ENCODE measurements around the gene CDC42SE2.
"Not testable (repeated sequence)": the region's sequence is repeated elsewhere in the genome, so short reads cannot be mapped to it uniquely, and the experiment has no call there.

The CDC42SE2 gene

GRCh38 chr5:131336801-131337200 lies 72.9 kb downstream of the CDC42SE2 start:
- Mint-ChIP-seq H3K4me3 (peak overlapping the region; percentile 65), H3K27ac (peak overlapping the region; percentile 12), H3K36me3 (ENCODE audit: low read depth) (peaks cover 50% of the 10 kb centered on the region), H3K4me1 (ENCODE audit: low read depth) (peaks cover 58% of the 10 kb centered on the region)
- not testable (repeated sequence) for H3K9me3 Mint-ChIP-seq; H3K27me3 Mint-ChIP-seq (ENCODE audit: low read depth)

- H3K4me3 Mint-ChIP-seq: peak overlapping the region; percentile 65
- peaks cover 59% of the 10 kb centered on the region for H3K4me1 Mint-ChIP-seq (ENCODE audit: low read depth)
- not testable (repeated sequence) for H3K27ac Mint-ChIP-seq; H3K27me3 Mint-ChIP-seq (ENCODE audit: low read depth); H3K9me3 Mint-ChIP-seq
- H3K36me3 Mint-ChIP-seq (ENCODE audit: low read depth): peaks cover 48% of the 10 kb centered on the region
These were observed 73.6 kb downstream of the CDC42SE2 start for GRCh38 chr5:131337240-131338050.

- H3K27me3 Mint-ChIP-seq (ENCODE audit: low read depth): no peaks in the 10 kb centered on the region
- H3K27ac Mint-ChIP-seq: no peak overlapping the region
- peaks cover 61% of the 10 kb centered on the region for H3K4me1 Mint-ChIP-seq (ENCODE audit: low read depth)
- no peak overlapping the region for H3K4me3 Mint-ChIP-seq
- peaks cover 10% of the 10 kb centered on the region for H3K9me3 Mint-ChIP-seq
- H3K36me3 Mint-ChIP-seq (ENCODE audit: low read depth): peaks cover 47% of the 10 kb centered on the region
These were observed 74.2 kb downstream of the CDC42SE2 start for GRCh38 chr5:131338051-131338453.

DNA sequence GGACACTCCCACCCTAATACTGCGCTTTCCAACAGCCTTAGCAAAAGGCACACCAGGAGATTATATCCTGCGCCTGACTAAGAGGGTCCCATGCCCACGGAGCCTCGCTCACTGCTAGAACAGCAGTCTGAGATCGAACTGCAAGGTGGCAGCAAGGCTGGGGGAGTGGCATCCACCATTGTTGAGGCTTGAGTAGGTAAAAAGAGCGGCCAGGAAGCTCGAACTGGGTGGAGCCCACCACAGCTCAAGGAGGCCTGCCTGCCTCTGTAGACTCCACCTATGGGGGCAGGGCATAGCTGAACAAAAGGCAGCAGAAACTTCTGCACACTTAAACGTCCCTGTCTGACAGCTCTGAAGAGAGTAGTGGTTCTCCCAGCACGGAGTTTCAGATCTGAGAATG lies 80.4 kb downstream of the CDC42SE2 start:
- peaks cover 53% of the 10 kb centered on the region for H3K4me1 Mint-ChIP-seq (ENCODE audit: low read depth)
- not testable (repeated sequence) for H3K27ac Mint-ChIP-seq

GRCh38 chr5:131346204-131346603 lies 82.4 kb downstream of the CDC42SE2 start:
- peaks cover 63% of the 10 kb centered on the region for H3K36me3 Mint-ChIP-seq (ENCODE audit: low read depth)
- not testable (repeated sequence) for H3K27ac Mint-ChIP-seq; H3K4me3 Mint-ChIP-seq; H3K27me3 Mint-ChIP-seq (ENCODE audit: low read depth)
- peaks cover 46% of the 10 kb centered on the region for H3K4me1 Mint-ChIP-seq (ENCODE audit: low read depth)
- peaks cover 29% of the 10 kb centered on the region for H3K9me3 Mint-ChIP-seq

More for the DNA sequence above, 80.4 kb downstream of the CDC42SE2 start:
- Mint-ChIP-seq H3K36me3 (ENCODE audit: low read depth) (peaks cover 66% of the 10 kb centered on the region), H3K4me3 (peak overlapping the region; percentile 14), H3K9me3 (peaks cover 29% of the 10 kb centered on the region)
- not testable (repeated sequence) for H3K27me3 Mint-ChIP-seq (ENCODE audit: low read depth)

GRCh38 chr5:131353991-131354390 lies 90.1 kb downstream of the CDC42SE2 start:
- H3K9me3 Mint-ChIP-seq: no peaks in the 10 kb centered on the region
- peaks cover 14% of the 10 kb centered on the region for H3K36me3 Mint-ChIP-seq (ENCODE audit: low read depth)
- H3K27me3 Mint-ChIP-seq (ENCODE audit: low read depth): no peaks in the 10 kb centered on the region
- no peak overlapping the region for H3K4me3 Mint-ChIP-seq
- H3K4me1 Mint-ChIP-seq (ENCODE audit: low read depth): peaks cover 38% of the 10 kb centered on the region
- no peak overlapping the region for H3K27ac Mint-ChIP-seq

DNA sequence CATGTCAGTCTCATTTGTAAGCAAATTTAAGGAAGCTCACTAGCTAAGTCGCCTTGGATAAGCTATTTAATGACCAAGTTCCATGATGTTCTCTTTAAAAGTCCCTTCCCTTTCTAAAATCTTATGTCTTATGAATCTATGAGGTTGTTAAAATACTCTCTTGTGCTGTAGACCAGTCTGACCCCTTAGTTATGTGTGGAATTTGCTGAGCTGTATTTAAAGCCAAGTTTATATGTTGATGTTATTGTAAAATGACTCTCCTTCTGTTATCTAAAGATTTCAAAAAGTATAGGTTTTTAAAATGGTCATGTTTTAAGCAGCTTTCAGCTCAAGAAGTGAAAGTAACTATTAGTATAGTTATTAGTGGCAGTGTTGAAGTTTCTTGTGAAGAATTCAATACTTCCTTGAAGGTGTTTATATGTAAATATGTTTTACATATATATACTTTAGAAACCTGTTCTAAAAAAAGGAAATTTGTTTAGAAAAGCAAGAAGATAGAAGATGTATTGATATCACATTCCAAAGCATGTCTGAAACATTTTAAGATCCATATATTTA lies 92.2 kb downstream of the CDC42SE2 start:
- Mint-ChIP-seq H3K4me3 (no peak overlapping the region), H3K36me3 (ENCODE audit: low read depth) (peaks cover 28% of the 10 kb centered on the region)

GRCh38 chr5:131356619-131357018 lies 92.8 kb downstream of the CDC42SE2 start:
- Mint-ChIP-seq H3K27ac (peak overlapping the region; percentile 56), H3K4me1 (ENCODE audit: low read depth) (peaks cover 45% of the 10 kb centered on the region), H3K4me3 (no peak overlapping the region), H3K27me3 (ENCODE audit: low read depth) (no peaks in the 10 kb centered on the region), H3K9me3 (no peaks in the 10 kb centered on the region), H3K36me3 (ENCODE audit: low read depth) (peaks cover 30% of the 10 kb centered on the region)

More for the DNA sequence above, 92.2 kb downstream of the CDC42SE2 start:
- peak overlapping the region; percentile 49 for H3K27ac Mint-ChIP-seq
- no peaks in the 10 kb centered on the region for H3K9me3 Mint-ChIP-seq
- H3K4me1 Mint-ChIP-seq (ENCODE audit: low read depth): peaks cover 40% of the 10 kb centered on the region
- no peaks in the 10 kb centered on the region for H3K27me3 Mint-ChIP-seq (ENCODE audit: low read depth)

- no peaks in the 10 kb centered on the region for H3K9me3 Mint-ChIP-seq
- H3K27me3 Mint-ChIP-seq (ENCODE audit: low read depth): no peaks in the 10 kb centered on the region
- H3K4me1 Mint-ChIP-seq (ENCODE audit: low read depth): peaks cover 51% of the 10 kb centered on the region
- peak overlapping the region; percentile 80 for H3K27ac Mint-ChIP-seq
- peaks cover 31% of the 10 kb centered on the region for H3K36me3 Mint-ChIP-seq (ENCODE audit: low read depth)
- peak overlapping the region; percentile 42 for H3K4me3 Mint-ChIP-seq
These were observed 94.1 kb downstream of the CDC42SE2 start for GRCh38 chr5:131357739-131358561.

GRCh38 chr5:131361677-131362315 lies 97.9 kb downstream of the CDC42SE2 start:
- H3K27me3 Mint-ChIP-seq (ENCODE audit: low read depth): no peaks in the 10 kb centered on the region
- H3K36me3 Mint-ChIP-seq (ENCODE audit: low read depth): peaks cover 42% of the 10 kb centered on the region
- peak overlapping the region; percentile 55 for H3K27ac Mint-ChIP-seq
- no peak overlapping the region for H3K4me3 Mint-ChIP-seq
- H3K4me1 Mint-ChIP-seq (ENCODE audit: low read depth): peaks cover 59% of the 10 kb centered on the region
- H3K9me3 Mint-ChIP-seq: no peaks in the 10 kb centered on the region

GRCh38 chr5:131363811-131364506 lies 100.1 kb downstream of the CDC42SE2 start:
- peaks cover 54% of the 10 kb centered on the region for H3K4me1 Mint-ChIP-seq (ENCODE audit: low read depth)
- no peaks in the 10 kb centered on the region for H3K9me3 Mint-ChIP-seq
- peak overlapping the region; percentile 85 for H3K27ac Mint-ChIP-seq
- H3K27me3 Mint-ChIP-seq (ENCODE audit: low read depth): no peaks in the 10 kb centered on the region
- peak overlapping the region; percentile 35 for H3K4me3 Mint-ChIP-seq
- H3K36me3 Mint-ChIP-seq (ENCODE audit: low read depth): peaks cover 53% of the 10 kb centered on the region

DNA sequence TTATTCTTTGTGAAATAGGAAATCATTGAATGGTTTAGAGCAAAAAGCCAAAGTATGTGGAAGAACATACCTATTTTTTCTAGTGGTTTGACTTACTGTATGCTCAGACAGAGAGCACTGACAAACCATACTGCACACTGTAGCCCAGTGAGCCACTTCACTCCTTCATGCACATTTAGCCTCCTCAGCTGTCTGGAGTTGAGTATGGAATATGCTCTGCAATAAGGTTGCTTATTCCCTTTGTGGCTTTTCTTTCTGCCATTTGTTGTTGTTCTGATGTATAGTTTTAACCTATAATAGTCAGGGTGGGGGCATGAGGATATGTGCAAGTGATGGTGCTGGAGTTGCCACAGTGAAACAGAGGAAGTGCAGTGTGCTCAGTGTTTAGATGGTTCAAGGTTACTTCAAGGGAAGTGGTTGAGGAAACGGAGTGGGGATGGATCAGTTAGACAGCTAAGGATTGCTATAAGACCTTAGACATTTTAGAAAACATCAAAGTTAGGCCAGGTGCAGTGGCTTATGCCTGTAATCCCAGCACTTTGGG lies 100.7 kb downstream of the CDC42SE2 start:
- peak overlapping the region; percentile 54 for H3K4me3 Mint-ChIP-seq
- peak overlapping the region; percentile 85 for H3K27ac Mint-ChIP-seq
- peaks cover 54% of the 10 kb centered on the region for H3K36me3 Mint-ChIP-seq (ENCODE audit: low read depth)
- H3K4me1 Mint-ChIP-seq (ENCODE audit: low read depth): peaks cover 60% of the 10 kb centered on the region
- no peaks in the 10 kb centered on the region for H3K27me3 Mint-ChIP-seq (ENCODE audit: low read depth)
- no peaks in the 10 kb centered on the region for H3K9me3 Mint-ChIP-seq

GRCh38 chr5:131366428-131366827 lies 102.6 kb downstream of the CDC42SE2 start:
- Mint-ChIP-seq H3K9me3 (no peaks in the 10 kb centered on the region), H3K27me3 (ENCODE audit: low read depth) (no peaks in the 10 kb centered on the region), H3K27ac (peak overlapping the region; percentile 35), H3K4me1 (ENCODE audit: low read depth) (peaks cover 68% of the 10 kb centered on the region), H3K4me3 (no peak overlapping the region), H3K36me3 (ENCODE audit: low read depth) (peaks cover 42% of the 10 kb centered on the region)
